Measurements from ENCODE around the gene DOCK4. TPM values are rescaled to one million over a fixed set of nuclear protein-coding genes. Genes with fewer than 3 reads are reported as not detected.

Gene DOCK4
- total RNA-seq, 1 experiment from 2014 or later: 4.9 TPM

DNA sequence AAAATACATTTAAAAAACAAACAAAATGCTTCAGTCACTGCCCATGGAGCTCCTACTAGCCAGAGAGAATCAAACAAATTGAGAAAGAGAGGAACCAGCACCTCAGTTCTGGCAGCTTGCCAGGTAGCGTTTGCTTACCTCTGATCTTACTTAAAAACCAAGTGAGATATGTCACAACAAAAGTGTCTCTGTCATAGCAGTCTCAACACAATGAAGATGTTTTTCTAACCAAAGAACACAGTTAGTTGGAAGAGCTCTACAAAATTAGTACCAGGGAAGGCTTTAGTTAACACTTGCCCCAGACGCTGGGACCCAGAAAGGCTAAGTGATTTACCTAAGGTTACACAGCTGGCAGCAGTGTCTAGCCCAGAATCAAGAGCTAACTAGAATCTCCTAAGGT lies 3.4 kb downstream of the DOCK4 start:
- H2AK5ac ChIP-seq (ENCODE audit: insufficient read length, low read length): no peak overlapping the region
- peaks cover 25% of the 10 kb centered on the region for H3K27me3 Mint-ChIP-seq (ENCODE audit: low read depth)
- peaks cover 28% of the 10 kb centered on the region for H3K23me2 ChIP-seq (ENCODE audit: insufficient read length, low read depth, low read length, poor library complexity, severe bottlenecking)
- peaks cover 18% of the 10 kb centered on the region; the same call in 1 of the 2 replicates for H3K79me2 ChIP-seq (ENCODE audit: insufficient read depth, low read length)
- H4K8ac ChIP-seq (replicated peaks; ENCODE audit: insufficient read length, low read depth, low read length): no peak overlapping the region
- no peak overlapping the region for H3K4ac ChIP-seq (ENCODE audit: low read depth, low read length)
- H3K4me1 ChIP-seq (ENCODE audit: insufficient read depth, low read length): no peaks in the 10 kb centered on the region
- no peaks in the 10 kb centered on the region; a peak in 1 of 5 replicates for H3K9me3 Mint-ChIP-seq
- no peak overlapping the region for H3K4me2 ChIP-seq (ENCODE audit: insufficient read depth, insufficient read length, low read length)
- no CpG with 5 or more reads among the region's 2 CpGs for WGBS (ENCODE audit: extremely low coverage, insufficient read length, low lambda C conversion rate)
- no peaks in the 10 kb centered on the region for H3K79me1 ChIP-seq (ENCODE audit: insufficient read depth, low read depth, low read length, poor library complexity, severe bottlenecking)
- H2BK12ac ChIP-seq (ENCODE audit: insufficient read length, low read depth, low read length): no peak overlapping the region
- H3K27ac ChIP-seq (ENCODE audit: insufficient read length, low read depth, low read length): no peak overlapping the region
- no peak overlapping the region for H3K56ac ChIP-seq (ENCODE audit: insufficient read length, low read depth, low read length)
- no peak overlapping the region for H2BK20ac ChIP-seq (ENCODE audit: low read depth, low read length, poor library complexity, severe bottlenecking)
- H3K4me1 Mint-ChIP-seq: peaks cover 27 to 32% of the 10 kb centered on the region in 2 experiments
- no peaks in the 10 kb centered on the region for H3K27me3 ChIP-seq (ENCODE audit: insufficient read depth, low read length)
- no peak overlapping the region for H2BK5ac ChIP-seq (ENCODE audit: insufficient read length, low read length)
- no peak overlapping the region for H3K18ac ChIP-seq (ENCODE audit: insufficient read length, low read depth, low read length)
- no peak overlapping the region for H3K14ac ChIP-seq (ENCODE audit: insufficient read depth, low read length)
- H2BK120ac ChIP-seq (ENCODE audit: low read depth, low read length, poor library complexity, severe bottlenecking): no peak overlapping the region
- no peaks in the 10 kb centered on the region for H3K9me3 ChIP-seq (ENCODE audit: control insufficient read depth, low read depth, low read length)
- H4K20me1 ChIP-seq (ENCODE audit: control insufficient read depth, insufficient read depth, insufficient read length): no peaks in the 10 kb centered on the region
- no peak for DNase-seq
- H2AFZ ChIP-seq (ENCODE audit: low read length): no peak overlapping the region
- no peak overlapping the region for H3K27ac Mint-ChIP-seq
- H3K4me3 Mint-ChIP-seq: no peak overlapping the region
- no peak overlapping the region for H3K23ac ChIP-seq (ENCODE audit: insufficient read length, low read depth, low read length)
- H4K5ac ChIP-seq (ENCODE audit: insufficient read length, low read depth, low read length): no peak overlapping the region
- H2BK15ac ChIP-seq (ENCODE audit: low read depth, low read length): no peak overlapping the region
- H3K9ac ChIP-seq (ENCODE audit: extremely low read depth, insufficient read length, low read length): no peak overlapping the region
- TF ChIP-seq, protein P1, sequence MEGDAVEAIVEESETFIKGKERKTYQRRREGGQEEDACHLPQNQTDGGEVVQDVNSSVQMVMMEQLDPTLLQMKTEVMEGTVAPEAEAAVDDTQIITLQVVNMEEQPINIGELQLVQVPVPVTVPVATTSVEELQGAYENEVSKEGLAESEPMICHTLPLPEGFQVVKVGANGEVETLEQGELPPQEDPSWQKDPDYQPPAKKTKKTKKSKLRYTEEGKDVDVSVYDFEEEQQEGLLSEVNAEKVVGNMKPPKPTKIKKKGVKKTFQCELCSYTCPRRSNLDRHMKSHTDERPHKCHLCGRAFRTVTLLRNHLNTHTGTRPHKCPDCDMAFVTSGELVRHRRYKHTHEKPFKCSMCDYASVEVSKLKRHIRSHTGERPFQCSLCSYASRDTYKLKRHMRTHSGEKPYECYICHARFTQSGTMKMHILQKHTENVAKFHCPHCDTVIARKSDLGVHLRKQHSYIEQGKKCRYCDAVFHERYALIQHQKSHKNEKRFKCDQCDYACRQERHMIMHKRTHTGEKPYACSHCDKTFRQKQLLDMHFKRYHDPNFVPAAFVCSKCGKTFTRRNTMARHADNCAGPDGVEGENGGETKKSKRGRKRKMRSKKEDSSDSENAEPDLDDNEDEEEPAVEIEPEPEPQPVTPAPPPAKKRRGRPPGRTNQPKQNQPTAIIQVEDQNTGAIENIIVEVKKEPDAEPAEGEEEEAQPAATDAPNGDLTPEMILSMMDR (conservative IDR thresholded peaks at IDR 0.05): no peak
- H3T11ph ChIP-seq (ENCODE audit: low read length): no peak overlapping the region
- no peaks in the 10 kb centered on the region; a peak in 1 of 7 replicates for H3K36me3 Mint-ChIP-seq (ENCODE audit: insufficient read depth in 1 of 3, low read depth in 3 of 3)
- H4K91ac ChIP-seq (ENCODE audit: insufficient read length, low read depth, low read length): no peak overlapping the region
